ENCODE results near the gene MEGF9.

The MEGF9 gene

GRCh38 chr9:120626512-120626911 is 87.8 kb downstream of the MEGF9 start:
- no peaks in the 10 kb centered on the region for H3K27me3 ChIP-seq (ENCODE audit: control insufficient read depth, insufficient read depth, low read length)
- no peak overlapping the region for H3K4me3 ChIP-seq (ENCODE audit: low read length)
- H3K9me3 ChIP-seq (ENCODE audit: control insufficient read depth, insufficient read depth, low read length), result no peaks in the 10 kb centered on the region
- no peak overlapping the region for H3K27ac ChIP-seq (ENCODE audit: low read length)
- no peaks in the 10 kb centered on the region for H3K4me1 ChIP-seq (ENCODE audit: control insufficient read depth, insufficient read depth, low read length)
- DNase-seq (ENCODE audit: low read depth, low spot score), result no peak
- no peaks in the 10 kb centered on the region for H3K36me3 ChIP-seq (ENCODE audit: control insufficient read depth, insufficient read depth, low read length)
- no CpG with 5 or more reads among the region's 1 CpG for WGBS (ENCODE audit: insufficient coverage, insufficient read length)

DNA sequence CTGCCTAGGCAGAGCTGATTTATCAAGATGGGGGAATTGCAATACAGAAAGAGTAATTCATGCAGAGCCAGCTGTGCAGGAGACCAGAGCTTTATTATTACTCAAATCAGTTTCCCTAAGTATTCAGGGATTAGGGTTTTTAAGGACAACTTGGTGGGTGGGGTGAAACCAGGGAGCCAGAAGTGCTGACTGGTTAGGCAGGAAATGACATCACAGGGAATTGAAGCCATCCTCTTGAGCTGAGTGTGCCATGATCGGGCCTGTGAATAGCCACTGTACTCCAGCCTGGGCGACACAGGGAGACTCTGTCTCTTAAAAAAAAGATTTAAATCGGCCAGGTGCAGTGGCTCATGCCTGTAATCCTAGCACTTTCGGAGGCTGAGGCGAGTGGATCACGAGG is 89.0 kb downstream of the MEGF9 start:
- no peaks in the 10 kb centered on the region for H3K9me3 ChIP-seq (ENCODE audit: control insufficient read depth, insufficient read depth, low read length)
- H3K4me1 ChIP-seq (ENCODE audit: control insufficient read depth, insufficient read depth, low read length), result no peaks in the 10 kb centered on the region
- DNase-seq (ENCODE audit: low read depth, low spot score), result no peak
- H3K36me3 ChIP-seq (ENCODE audit: control insufficient read depth, insufficient read depth, low read length), result no peaks in the 10 kb centered on the region
- H3K27ac ChIP-seq (ENCODE audit: low read length), result no peak overlapping the region
- no peaks in the 10 kb centered on the region for H3K27me3 ChIP-seq (ENCODE audit: control insufficient read depth, insufficient read depth, low read length)
- no CpG with 5 or more reads among the region's 6 CpGs for WGBS (ENCODE audit: insufficient coverage, insufficient read length)
- no peak overlapping the region for H3K4me3 ChIP-seq (ENCODE audit: low read length)

- Histone ChIP-seq H3K9me3 (ENCODE audit: control insufficient read depth, insufficient read depth, low read length) (no peaks in the 10 kb centered on the region), H3K4me1 (ENCODE audit: control insufficient read depth, insufficient read depth, low read length) (no peaks in the 10 kb centered on the region), H3K4me3 (ENCODE audit: low read length) (no peak overlapping the region), H3K27ac (ENCODE audit: low read length) (no peak overlapping the region), H3K27me3 (ENCODE audit: control insufficient read depth, insufficient read depth, low read length) (no peaks in the 10 kb centered on the region), H3K36me3 (ENCODE audit: control insufficient read depth, insufficient read depth, low read length) (no peaks in the 10 kb centered on the region)
- no peak for DNase-seq (ENCODE audit: low read depth, low spot score)
Observed at GRCh38 chr9:120622790-120623189, 91.5 kb downstream of the MEGF9 start.

- no CpG with 5 or more reads among the region's 1 CpG for WGBS (ENCODE audit: insufficient coverage, insufficient read length)
- H3K36me3 ChIP-seq (ENCODE audit: control insufficient read depth, insufficient read depth, low read length), result no peaks in the 10 kb centered on the region
- no peak for DNase-seq (ENCODE audit: low read depth, low spot score)
- no peaks in the 10 kb centered on the region for H3K4me1 ChIP-seq (ENCODE audit: control insufficient read depth, insufficient read depth, low read length)
- H3K9me3 ChIP-seq (ENCODE audit: control insufficient read depth, insufficient read depth, low read length), result no peaks in the 10 kb centered on the region
- no peaks in the 10 kb centered on the region for H3K27me3 ChIP-seq (ENCODE audit: control insufficient read depth, insufficient read depth, low read length)
- no peak overlapping the region for H3K27ac ChIP-seq (ENCODE audit: low read length)
- H3K4me3 ChIP-seq (ENCODE audit: low read length), result no peak overlapping the region
Observed at GRCh38 chr9:120621941-120622340, 92.3 kb downstream of the MEGF9 start.

DNA sequence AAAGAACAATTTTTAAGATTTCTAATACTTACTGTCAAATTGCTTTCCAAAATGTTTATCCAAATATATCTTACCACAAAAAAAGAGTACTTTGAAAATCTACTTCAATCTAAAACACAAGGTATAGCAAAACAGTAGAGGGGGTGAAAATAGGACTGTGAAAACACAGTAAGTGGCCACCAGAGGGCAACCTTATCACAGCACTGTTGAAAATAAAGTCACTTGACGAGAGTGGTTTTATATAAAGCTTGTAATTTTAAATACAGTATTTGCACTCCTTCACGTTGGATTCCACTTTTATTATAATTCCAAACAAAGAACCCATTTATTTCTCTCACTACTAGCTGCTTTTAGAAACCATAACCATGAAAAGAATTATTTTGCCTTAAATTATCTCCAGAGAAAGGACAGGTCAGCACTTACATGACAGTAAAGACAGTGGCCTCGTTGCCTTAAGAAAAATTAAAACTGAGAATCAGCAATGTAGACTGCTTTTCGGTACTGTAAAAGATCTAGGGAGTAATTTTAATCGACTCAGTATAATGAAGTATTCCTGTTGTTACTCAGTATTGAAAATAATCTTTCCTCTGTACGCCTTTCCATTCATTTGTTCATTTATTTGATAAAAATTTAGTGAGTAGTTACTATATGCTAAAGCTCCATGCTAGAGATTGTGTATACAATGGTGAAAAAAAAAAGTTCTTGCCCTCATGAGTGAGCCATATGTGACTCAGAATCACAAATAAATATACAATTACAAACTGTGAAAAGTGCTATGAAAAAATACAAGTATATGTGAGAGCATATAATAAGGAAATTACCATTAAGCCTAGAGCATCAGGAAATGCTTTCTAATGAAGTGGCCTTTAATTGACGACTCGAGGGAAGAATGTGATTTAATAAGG is 94.3 kb downstream of the MEGF9 start:
- H3K4me3 ChIP-seq (ENCODE audit: low read length), result no peak overlapping the region
- WGBS (ENCODE audit: insufficient coverage, insufficient read length), result no CpG with 5 or more reads among the region's 8 CpGs
- H3K27me3 ChIP-seq (ENCODE audit: control insufficient read depth, insufficient read depth, low read length), result no peaks in the 10 kb centered on the region
- no peak overlapping the region for H3K27ac ChIP-seq (ENCODE audit: low read length)
- no peaks in the 10 kb centered on the region for H3K9me3 ChIP-seq (ENCODE audit: control insufficient read depth, insufficient read depth, low read length)
- peak; percentile 35 for DNase-seq (ENCODE audit: low read depth, low spot score)
- H3K36me3 ChIP-seq (ENCODE audit: control insufficient read depth, insufficient read depth, low read length), result no peaks in the 10 kb centered on the region
- H3K4me1 ChIP-seq (ENCODE audit: control insufficient read depth, insufficient read depth, low read length), result no peaks in the 10 kb centered on the region

DNA sequence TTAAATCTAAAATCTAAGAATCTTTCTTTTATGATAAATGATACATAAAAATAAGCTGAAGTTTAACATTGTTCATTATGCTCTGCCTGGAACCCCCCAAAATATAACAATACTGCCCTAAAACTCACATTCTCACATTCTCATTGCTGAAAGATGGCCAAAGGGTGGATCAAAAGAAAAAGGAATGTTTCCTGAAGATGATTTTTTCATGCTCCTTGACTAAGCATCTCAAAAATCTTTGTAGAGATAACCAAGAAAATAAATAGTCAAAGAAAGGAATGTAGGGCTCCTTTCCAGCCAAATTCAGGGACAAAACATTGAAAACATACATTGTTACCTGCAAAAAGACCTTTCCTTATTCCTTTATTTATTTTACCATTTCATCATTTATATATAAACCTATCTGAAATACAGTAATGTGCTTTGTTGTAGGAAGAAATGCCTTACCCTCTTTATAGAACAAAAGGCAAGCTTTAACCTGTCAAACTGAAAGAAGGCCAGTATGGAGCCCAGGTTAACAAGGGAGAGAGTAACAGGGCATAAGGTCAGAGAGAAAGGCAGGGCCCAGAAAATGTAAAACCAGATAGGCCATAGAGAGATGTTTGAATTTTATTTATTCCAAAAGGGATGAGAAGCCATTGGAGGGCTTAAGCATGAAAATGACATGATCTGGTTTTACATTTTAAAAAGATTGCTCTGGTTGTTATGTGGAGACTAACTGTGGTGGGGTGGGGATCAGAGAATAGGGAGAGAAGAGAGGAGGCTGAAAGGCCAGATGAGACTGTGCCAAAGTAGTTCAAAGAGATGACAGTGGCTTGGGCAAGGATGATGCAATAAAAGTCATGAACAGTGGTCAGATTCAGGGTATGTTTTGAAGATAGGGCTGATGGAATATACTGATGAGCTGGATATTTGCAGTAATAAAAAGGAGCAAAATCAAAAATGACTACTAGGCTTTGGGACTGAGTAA is 97.0 kb downstream of the MEGF9 start:
- H3K27ac ChIP-seq (ENCODE audit: low read length), result no peak overlapping the region
- no peaks in the 10 kb centered on the region for H3K4me1 ChIP-seq (ENCODE audit: control insufficient read depth, insufficient read depth, low read length)
- DNase-seq (ENCODE audit: low read depth, low spot score), result no peak
- H3K4me3 ChIP-seq (ENCODE audit: low read length), result no peak overlapping the region
- no peaks in the 10 kb centered on the region for H3K36me3 ChIP-seq (ENCODE audit: control insufficient read depth, insufficient read depth, low read length)
- H3K9me3 ChIP-seq (ENCODE audit: control insufficient read depth, insufficient read depth, low read length), result no peaks in the 10 kb centered on the region
- H3K27me3 ChIP-seq (ENCODE audit: control insufficient read depth, insufficient read depth, low read length), result no peaks in the 10 kb centered on the region

- whole genome bisulfite sequencing (ENCODE audit: insufficient coverage, insufficient read length), result no CpG with 5 or more reads among the region's 1 CpG
- Histone ChIP-seq H3K27ac (ENCODE audit: low read length) (no peak overlapping the region), H3K36me3 (ENCODE audit: control insufficient read depth, insufficient read depth, low read length) (no peaks in the 10 kb centered on the region), H3K27me3 (ENCODE audit: control insufficient read depth, insufficient read depth, low read length) (no peaks in the 10 kb centered on the region), H3K4me3 (ENCODE audit: low read length) (no peak overlapping the region), H3K9me3 (ENCODE audit: control insufficient read depth, insufficient read depth, low read length) (no peaks in the 10 kb centered on the region), H3K4me1 (ENCODE audit: control insufficient read depth, insufficient read depth, low read length) (no peaks in the 10 kb centered on the region)
- DNase-seq (ENCODE audit: low read depth, low spot score), result no peak
Observed at GRCh38 chr9:120612218-120612617, 102.1 kb downstream of the MEGF9 start.

DNA sequence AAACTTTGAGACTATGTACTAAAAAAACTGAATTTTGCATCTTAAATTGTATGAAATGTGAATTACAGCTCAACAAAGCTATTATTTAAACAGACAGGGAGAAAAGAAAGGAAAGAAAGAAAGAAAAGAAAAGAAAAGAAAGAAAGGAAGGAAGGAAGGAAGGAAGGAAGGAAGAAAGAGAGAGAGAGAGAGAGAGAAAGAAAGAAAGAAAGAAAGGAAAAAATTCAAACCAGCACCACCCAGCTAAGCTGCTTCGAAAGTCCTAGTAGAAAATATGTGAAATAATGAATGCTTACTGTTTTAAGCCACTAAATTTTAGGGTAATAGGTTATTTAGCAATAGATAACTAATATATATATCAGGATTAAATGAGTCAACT is 102.6 kb downstream of the MEGF9 start:
- Histone ChIP-seq H3K9me3 (ENCODE audit: control insufficient read depth, insufficient read depth, low read length) (no peaks in the 10 kb centered on the region), H3K4me1 (ENCODE audit: control insufficient read depth, insufficient read depth, low read length) (no peaks in the 10 kb centered on the region), H3K36me3 (ENCODE audit: control insufficient read depth, insufficient read depth, low read length) (no peaks in the 10 kb centered on the region), H3K27ac (ENCODE audit: low read length) (no peak overlapping the region), H3K27me3 (ENCODE audit: control insufficient read depth, insufficient read depth, low read length) (no peaks in the 10 kb centered on the region), H3K4me3 (ENCODE audit: low read length) (no peak overlapping the region)
- WGBS (ENCODE audit: insufficient coverage, insufficient read length), result no CpG with 5 or more reads among the region's 1 CpG
- DNase-seq (ENCODE audit: low read depth, low spot score), result no peak

DNA sequence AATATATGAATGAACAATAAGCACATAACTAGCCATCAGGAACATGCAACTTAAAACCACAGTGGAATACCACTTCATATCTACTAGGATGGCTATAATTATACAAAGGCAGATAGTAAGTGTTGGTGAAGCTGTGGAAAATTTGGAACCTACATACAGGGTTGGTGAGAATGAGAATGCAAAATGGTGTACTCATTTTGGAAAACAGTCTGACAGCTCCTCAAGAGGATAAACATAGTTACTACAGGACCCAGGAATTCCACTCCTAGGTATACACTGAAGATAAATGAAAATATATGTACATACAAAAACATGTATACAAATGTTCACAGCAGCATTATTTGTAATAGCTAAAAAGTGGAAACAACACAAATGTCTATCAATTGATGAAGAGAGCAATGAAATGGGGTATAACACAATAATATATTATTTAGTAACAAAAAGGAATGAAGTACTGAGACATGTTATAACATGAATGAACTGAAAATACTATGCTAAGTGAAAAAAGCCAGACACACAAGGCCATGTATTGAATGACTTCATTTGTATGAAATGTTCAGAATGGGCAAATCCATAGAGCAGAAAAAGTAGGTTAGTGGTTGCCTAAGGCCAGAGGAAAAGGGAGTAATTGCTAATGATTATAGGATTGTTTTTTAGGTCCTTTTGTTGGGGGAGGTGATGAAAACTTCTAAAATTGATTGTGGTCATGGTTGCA is 103.1 kb downstream of the MEGF9 start:
- no peak overlapping the region for H3K27ac ChIP-seq (ENCODE audit: low read length)
- DNase-seq (ENCODE audit: low read depth, low spot score), result no peak
- H3K4me1 ChIP-seq (ENCODE audit: control insufficient read depth, insufficient read depth, low read length), result no peaks in the 10 kb centered on the region
- no peaks in the 10 kb centered on the region for H3K27me3 ChIP-seq (ENCODE audit: control insufficient read depth, insufficient read depth, low read length)
- no peaks in the 10 kb centered on the region for H3K36me3 ChIP-seq (ENCODE audit: control insufficient read depth, insufficient read depth, low read length)
- H3K4me3 ChIP-seq (ENCODE audit: low read length), result no peak overlapping the region
- H3K9me3 ChIP-seq (ENCODE audit: control insufficient read depth, insufficient read depth, low read length), result no peaks in the 10 kb centered on the region

DNA sequence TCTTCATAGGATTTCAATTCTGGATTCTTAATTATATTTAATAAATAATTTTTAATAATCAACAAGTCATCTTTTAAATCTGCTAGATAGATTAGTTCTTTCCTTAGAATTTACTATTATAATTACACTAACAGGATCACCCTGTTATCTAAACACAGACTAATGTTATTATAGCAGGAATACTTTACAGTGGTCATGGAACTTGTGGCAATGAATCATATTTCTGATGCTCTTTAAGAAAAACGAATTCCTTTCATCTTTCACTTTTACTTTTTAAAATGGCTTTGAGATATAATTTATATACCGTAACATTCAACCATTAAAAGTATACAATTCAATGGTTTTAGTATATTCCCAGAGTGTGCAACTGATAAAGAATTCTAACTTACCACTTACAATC is 104.6 kb downstream of the MEGF9 start:
- no peaks in the 10 kb centered on the region for H3K9me3 ChIP-seq (ENCODE audit: control insufficient read depth, insufficient read depth, low read length)
- no peaks in the 10 kb centered on the region for H3K36me3 ChIP-seq (ENCODE audit: control insufficient read depth, insufficient read depth, low read length)
- H3K27ac ChIP-seq (ENCODE audit: low read length), result no peak overlapping the region
- H3K27me3 ChIP-seq (ENCODE audit: control insufficient read depth, insufficient read depth, low read length), result no peaks in the 10 kb centered on the region
- WGBS (ENCODE audit: insufficient coverage, insufficient read length), result no CpG with 5 or more reads among the region's 2 CpGs
- no peak for DNase-seq (ENCODE audit: low read depth, low spot score)
- H3K4me1 ChIP-seq (ENCODE audit: control insufficient read depth, insufficient read depth, low read length), result no peaks in the 10 kb centered on the region
- no peak overlapping the region for H3K4me3 ChIP-seq (ENCODE audit: low read length)
